ENCODE results near the gene INSIG1.

The INSIG1 gene
- total RNA-seq, result 67.4 to 216 (median 138) reads per million in 9 experiments

DNA sequence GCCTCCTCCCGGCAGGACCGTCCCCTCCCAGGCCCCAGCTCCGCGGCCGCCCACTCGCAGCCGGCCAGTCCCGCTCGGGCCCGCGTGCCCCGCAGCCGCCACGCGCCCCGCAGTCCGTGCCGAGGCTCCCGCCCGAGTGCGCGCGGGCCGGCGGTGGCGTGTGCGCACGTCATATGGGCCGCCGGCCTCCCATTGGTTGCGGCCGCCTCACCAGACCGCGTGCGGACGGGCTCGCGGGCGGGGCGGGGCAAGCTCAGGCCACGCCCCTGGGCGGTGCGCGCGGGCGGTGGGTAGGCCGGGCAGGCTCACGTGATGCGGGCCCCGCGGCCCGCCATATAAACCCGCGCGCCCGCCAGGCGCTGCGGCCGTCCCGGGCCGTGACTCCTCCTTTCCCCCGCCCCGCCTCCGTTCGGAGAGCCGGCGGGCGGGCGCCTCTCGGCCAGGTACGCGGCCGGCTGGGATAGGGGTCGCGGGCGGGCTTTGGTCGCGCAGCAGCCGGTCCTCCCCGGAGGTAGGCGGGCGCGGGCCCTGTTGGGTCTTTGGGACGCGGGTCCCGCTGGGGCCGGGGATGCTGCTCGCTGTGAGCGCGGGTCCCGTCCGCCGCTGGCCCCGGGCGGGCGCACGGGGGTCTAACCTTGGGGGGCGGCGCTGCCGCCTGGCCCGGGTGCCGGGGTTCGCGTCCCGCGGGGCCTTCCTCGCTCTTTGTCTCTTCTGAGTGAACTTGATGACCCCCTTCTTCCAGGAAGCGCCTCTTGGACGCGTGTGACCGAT, at the start of gene INSIG1:
TSS of gene INSIG1 (plus strand) at position 362 of the 771 bp plus-strand sequence. CDS start at position 770, 408 bp downstream.
- H3K9me3 Mint-ChIP-seq, result no peaks in the 10 kb centered on the region
- peaks cover 40% of the 10 kb centered on the region for H3K36me3 Mint-ChIP-seq (ENCODE audit: insufficient read depth)
- DNase-seq (peak; percentile 86 to 94 (median 91)), ATAC-seq (replicated peaks) (peak; percentile 52)
- H3K27ac Mint-ChIP-seq, result peak within 1 kb of the TSS; percentile 97 to 98
- H3K27me3 Mint-ChIP-seq, result peaks cover 0 to 6% of the 10 kb centered on the region in 2 donors
- peak within 1 kb of the TSS; percentile 88 to 97 for H3K4me3 Mint-ChIP-seq
- peaks cover 37 to 42% of the 10 kb centered on the region in 2 donors for H3K4me1 Mint-ChIP-seq (ENCODE audit: low read depth in 2 of 2)

DNA sequence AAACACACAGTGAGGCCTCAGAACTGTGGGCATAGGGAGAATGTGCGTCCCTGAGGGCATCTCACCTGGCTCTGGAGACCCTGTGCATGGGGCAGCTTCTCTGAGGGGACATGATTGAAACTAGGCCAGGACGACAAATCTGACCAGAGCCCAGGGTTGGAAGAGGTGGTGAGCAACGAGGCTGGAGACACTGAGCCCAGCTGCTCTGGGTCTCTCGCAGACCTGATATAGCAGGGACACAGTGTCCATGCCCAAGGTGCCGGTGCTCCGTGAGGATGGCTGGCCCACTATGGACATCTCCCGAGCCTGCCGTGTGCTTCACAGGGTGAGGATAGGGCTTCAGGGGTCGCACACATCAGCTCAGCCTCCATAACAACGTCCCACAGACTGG, 49.3 kb upstream of the INSIG1 start:
- DNase-seq (no peak), ATAC-seq (replicated peaks) (no peak)
- Mint-ChIP-seq H3K27me3 (peaks cover 13 to 65% of the 10 kb centered on the region in 2 donors), H3K27ac (no peak overlapping the region), H3K36me3 (ENCODE audit: insufficient read depth) (no peaks in the 10 kb centered on the region), H3K4me1 (ENCODE audit: low read depth in 2 of 2) (peaks cover 0 to 2% of the 10 kb centered on the region in 2 donors), H3K4me3 (no peak overlapping the region), H3K9me3 (no peaks in the 10 kb centered on the region)

DNA sequence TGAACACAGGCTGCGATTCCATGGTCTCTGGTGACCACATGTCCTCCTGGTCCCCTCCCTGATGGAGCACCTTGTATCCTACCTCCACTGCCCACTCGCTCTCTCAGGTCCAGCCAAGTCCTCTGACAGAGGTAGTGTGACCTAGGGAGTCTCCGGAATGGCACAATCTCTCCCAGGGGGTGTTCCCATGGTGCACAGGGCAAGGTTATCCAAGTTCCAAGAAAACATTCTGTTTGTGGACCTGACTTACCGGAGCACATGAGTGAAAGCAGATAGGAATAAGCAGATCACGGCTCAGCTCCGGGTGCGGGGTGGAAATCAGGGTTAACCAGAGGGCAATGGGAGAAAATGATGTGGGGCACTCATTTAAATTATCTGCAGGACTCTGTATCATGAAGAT, 45.8 kb upstream of the INSIG1 start:
- ATAC-seq (replicated peaks) (no peak), DNase-seq (no peak)
- Mint-ChIP-seq H3K9me3 (no peaks in the 10 kb centered on the region), H3K4me3 (no peak overlapping the region), H3K4me1 (ENCODE audit: low read depth in 2 of 2) (peaks cover 0 to 2% of the 10 kb centered on the region in 2 donors), H3K36me3 (ENCODE audit: insufficient read depth) (no peaks in the 10 kb centered on the region), H3K27ac (no peak overlapping the region), H3K27me3 (peaks cover 11 to 64% of the 10 kb centered on the region in 2 donors)

DNA sequence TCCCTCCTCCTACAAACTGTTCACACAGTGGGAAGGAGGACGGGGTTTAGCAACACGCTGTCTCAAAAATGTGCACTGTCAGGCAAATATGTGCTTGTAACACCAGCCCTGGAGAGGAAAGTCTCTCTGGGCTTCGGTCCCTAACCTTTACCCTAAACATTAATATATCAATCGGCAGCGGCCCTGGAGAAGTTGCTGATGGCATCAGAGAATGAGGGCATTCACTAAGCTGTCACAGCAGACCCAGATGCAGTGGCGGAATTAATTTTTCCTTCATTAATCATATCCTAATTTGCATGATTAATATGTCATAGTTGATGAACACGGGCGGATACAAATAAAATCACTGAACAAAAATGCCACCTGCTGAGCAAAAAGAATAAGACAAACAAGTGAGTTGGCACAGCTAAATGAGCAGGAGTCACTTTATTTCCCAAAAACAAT, 45.2 kb upstream of the INSIG1 start:
- DNase-seq (no peak), ATAC-seq (replicated peaks) (no peak)
- H3K27ac Mint-ChIP-seq, result no peak overlapping the region
- H3K36me3 Mint-ChIP-seq (ENCODE audit: insufficient read depth), result no peaks in the 10 kb centered on the region
- H3K4me1 Mint-ChIP-seq (ENCODE audit: low read depth in 2 of 2), result peaks cover 0 to 2% of the 10 kb centered on the region in 2 donors
- no peak overlapping the region for H3K4me3 Mint-ChIP-seq
- H3K27me3 Mint-ChIP-seq, result peaks cover 11 to 66% of the 10 kb centered on the region in 2 donors
- H3K9me3 Mint-ChIP-seq, result no peaks in the 10 kb centered on the region

DNA sequence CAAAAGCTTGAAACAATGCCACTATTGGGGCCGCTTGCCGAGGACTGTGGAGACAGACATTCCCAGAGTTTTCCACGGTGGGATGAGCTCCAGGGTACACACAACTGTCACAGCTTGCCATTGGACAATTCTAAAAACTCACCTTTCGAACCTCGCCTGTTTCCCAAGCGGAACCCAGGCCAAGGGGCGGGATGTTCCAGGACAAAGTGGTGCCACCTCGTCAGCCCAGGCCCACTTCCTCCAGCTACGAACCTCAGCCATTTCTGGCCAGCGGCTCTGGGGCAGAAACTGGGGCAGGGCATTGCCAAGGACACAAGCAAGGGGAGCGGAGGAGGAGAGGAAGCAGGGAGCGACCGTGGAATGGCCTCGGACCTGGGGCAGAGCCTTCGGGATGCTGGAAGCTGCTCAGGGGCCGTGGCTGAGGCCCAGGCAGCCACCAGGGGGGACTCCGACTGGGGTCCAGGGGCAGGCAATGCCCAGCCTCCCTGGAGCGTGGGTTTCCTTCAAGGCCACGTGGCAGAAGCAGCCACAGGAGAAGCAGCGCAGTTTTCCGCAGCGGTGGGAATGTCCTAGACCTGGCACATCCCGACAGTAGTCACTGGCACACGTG, 44.7 kb upstream of the INSIG1 start:
- Mint-ChIP-seq H3K36me3 (ENCODE audit: insufficient read depth) (no peaks in the 10 kb centered on the region), H3K27me3 (peaks cover 11 to 67% of the 10 kb centered on the region in 2 donors), H3K4me3 (no peak overlapping the region), H3K4me1 (ENCODE audit: low read depth in 2 of 2) (no peaks in the 10 kb centered on the region), H3K27ac (no peak overlapping the region), H3K9me3 (no peaks in the 10 kb centered on the region)
- no peak for ATAC-seq (replicated peaks)
- no peak for DNase-seq

DNA sequence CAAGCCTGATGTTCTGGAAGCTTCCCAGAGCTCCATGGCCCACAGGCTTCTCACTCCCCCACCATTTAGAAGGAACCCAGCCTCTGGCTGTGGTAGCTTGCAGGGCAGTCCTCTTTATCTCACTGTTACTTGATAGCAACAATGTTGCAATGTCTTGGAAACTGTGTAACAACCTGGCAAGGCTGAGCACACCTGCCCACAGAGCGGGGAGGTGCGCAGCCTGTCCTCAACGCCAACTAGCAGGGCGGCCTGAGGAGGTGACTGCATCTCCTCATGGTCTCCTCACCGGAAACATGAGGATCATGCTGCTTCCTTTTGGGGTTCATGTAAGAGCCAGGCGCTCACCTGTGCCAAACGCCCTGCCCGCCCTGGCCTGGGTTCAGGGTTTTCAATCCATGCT, 43.7 kb upstream of the INSIG1 start:
- no peak for ATAC-seq (replicated peaks)
- no peak overlapping the region for H3K4me3 Mint-ChIP-seq
- peaks cover 11 to 61% of the 10 kb centered on the region in 2 donors for H3K27me3 Mint-ChIP-seq
- H3K4me1 Mint-ChIP-seq (ENCODE audit: low read depth in 2 of 2), result no peaks in the 10 kb centered on the region
- H3K36me3 Mint-ChIP-seq (ENCODE audit: insufficient read depth), result no peaks in the 10 kb centered on the region
- H3K9me3 Mint-ChIP-seq, result no peaks in the 10 kb centered on the region
- H3K27ac Mint-ChIP-seq, result no peak overlapping the region
- no peak for DNase-seq

DNA sequence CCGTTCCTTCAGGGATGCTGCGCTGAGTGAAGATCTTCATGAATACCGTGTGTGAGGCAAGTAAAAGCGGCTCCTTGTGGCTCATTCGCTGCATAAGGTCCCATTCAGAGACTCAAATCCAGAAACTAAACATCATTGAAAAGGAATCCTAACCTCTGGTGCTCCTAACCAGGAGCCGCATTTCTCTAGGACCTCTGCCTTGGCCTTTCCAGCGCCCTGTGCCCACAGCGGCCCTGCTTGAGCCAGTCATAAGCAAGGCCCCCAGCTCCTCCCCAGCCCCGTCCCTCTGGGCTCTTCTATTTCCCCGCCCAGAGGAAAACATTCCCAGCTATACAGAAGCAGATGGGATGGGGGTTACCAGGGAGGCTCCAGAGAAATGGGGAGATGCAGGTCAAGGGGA, 42.6 kb upstream of the INSIG1 start:
- H3K9me3 Mint-ChIP-seq, result no peaks in the 10 kb centered on the region
- peaks cover 11 to 51% of the 10 kb centered on the region in 2 donors for H3K27me3 Mint-ChIP-seq
- no peaks in the 10 kb centered on the region for H3K4me1 Mint-ChIP-seq (ENCODE audit: low read depth in 2 of 2)
- no peak overlapping the region for H3K27ac Mint-ChIP-seq
- ATAC-seq (replicated peaks) (no peak), DNase-seq (no peak)
- H3K36me3 Mint-ChIP-seq (ENCODE audit: insufficient read depth), result no peaks in the 10 kb centered on the region
- no peak overlapping the region for H3K4me3 Mint-ChIP-seq

DNA sequence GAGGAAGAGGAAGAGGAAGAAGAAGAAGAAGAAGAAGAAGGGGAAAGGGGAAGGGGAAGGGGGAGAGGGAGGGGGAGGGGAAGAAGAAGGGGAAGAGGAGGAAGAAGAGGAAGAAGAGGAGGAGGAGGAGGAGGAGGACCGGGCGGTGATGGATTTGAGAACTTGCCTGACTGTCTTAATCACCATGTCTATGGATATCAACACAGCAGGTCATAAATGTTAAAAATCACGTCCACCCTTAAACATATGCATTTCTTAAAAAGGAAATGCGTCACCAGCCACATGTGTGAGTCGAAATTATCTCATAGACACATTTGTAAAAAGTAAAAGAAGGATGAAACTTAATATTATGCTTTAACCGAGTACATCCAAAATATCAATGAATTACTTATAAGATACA, 42.1 kb upstream of the INSIG1 start:
- Mint-ChIP-seq H3K36me3 (ENCODE audit: insufficient read depth) (no peaks in the 10 kb centered on the region), H3K27me3 (peaks cover 11 to 48% of the 10 kb centered on the region in 2 donors), H3K27ac (no peak overlapping the region), H3K4me1 (ENCODE audit: low read depth in 2 of 2) (no peaks in the 10 kb centered on the region), H3K4me3 (no peak overlapping the region), H3K9me3 (no peaks in the 10 kb centered on the region)
- no peak for DNase-seq
- no peak for ATAC-seq (replicated peaks)

DNA sequence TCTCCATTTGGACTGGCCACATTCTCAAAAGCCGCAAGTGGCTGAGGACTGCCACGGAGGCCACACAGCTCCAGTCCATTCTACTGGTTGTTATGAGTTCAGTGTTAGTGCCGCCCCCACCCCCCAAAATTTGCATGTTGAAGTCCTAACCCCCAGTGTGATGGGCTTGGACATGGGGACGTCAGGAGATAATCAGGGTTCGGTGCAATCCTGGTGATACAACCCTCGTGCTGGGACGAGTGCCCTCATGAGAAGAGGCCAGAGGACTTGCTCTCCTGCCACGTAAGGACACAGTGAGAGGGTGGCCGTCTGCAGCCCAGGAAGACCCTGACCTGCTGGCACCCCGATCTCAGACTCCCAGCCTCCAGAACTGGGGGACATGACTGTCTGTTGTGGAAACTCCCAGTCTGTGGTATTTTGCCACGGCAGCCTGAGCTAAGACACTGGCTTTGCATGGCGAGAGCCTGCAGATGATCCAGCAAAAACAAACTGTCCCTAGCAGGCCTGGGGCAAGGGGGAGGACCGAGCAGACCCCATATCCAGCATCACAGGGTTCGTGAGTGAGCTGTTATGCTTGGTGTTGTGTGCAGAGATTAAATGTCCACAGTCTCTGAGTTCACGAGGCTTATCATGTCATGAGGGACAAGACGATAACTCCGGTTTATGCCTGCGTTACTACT, 41.5 kb upstream of the INSIG1 start:
- H3K36me3 Mint-ChIP-seq (ENCODE audit: insufficient read depth), result no peaks in the 10 kb centered on the region
- DNase-seq (no peak), ATAC-seq (replicated peaks) (no peak)
- H3K4me3 Mint-ChIP-seq, result no peak overlapping the region
- no peak overlapping the region for H3K27ac Mint-ChIP-seq
- peaks cover 11 to 48% of the 10 kb centered on the region in 2 donors for H3K27me3 Mint-ChIP-seq
- H3K4me1 Mint-ChIP-seq (ENCODE audit: low read depth in 2 of 2), result no peaks in the 10 kb centered on the region
- H3K9me3 Mint-ChIP-seq, result no peaks in the 10 kb centered on the region

DNA sequence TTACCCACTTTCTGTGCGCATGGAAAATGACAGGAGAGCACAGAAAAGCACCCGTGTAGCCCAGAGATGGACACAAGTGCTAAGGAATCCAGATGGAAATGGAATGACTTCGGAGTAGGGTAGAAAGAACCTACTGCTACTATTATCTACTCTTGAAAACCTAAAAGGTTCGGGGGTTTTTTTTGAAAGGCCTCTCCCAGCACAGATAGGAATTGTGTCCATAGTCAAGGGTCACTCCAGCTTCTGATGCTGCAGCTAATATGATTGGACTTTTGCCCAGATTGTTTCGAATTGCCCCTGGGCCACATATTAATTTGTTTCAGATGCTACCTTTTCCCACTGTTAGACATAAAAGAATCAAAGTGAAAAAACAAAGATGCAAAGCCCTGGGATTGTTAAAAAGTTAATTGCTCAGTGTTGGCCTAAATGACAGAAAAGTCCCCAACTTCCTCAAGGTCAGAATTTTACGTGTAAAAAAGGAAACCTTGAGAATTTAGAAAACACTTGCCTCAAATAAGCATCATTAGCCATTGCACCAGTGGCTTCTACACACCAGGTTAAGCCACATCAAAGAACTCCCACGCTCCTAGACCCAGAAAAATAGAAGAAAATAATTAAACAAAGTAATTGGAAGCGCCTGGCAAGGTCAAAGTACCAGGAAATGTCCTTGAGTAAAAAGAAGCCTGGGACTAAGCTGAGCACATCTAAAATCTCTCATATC, 40.8 kb upstream of the INSIG1 start:
- no peak overlapping the region for H3K4me3 Mint-ChIP-seq
- peak overlapping the region in 1 of 2 donors; percentile 26 for H3K27ac Mint-ChIP-seq
- no peaks in the 10 kb centered on the region for H3K9me3 Mint-ChIP-seq
- ATAC-seq (replicated peaks) (no peak), DNase-seq (no peak)
- H3K27me3 Mint-ChIP-seq, result peaks cover 8 to 42% of the 10 kb centered on the region in 2 donors
- no peaks in the 10 kb centered on the region for H3K36me3 Mint-ChIP-seq (ENCODE audit: insufficient read depth)
- H3K4me1 Mint-ChIP-seq (ENCODE audit: low read depth in 2 of 2), result no peaks in the 10 kb centered on the region

DNA sequence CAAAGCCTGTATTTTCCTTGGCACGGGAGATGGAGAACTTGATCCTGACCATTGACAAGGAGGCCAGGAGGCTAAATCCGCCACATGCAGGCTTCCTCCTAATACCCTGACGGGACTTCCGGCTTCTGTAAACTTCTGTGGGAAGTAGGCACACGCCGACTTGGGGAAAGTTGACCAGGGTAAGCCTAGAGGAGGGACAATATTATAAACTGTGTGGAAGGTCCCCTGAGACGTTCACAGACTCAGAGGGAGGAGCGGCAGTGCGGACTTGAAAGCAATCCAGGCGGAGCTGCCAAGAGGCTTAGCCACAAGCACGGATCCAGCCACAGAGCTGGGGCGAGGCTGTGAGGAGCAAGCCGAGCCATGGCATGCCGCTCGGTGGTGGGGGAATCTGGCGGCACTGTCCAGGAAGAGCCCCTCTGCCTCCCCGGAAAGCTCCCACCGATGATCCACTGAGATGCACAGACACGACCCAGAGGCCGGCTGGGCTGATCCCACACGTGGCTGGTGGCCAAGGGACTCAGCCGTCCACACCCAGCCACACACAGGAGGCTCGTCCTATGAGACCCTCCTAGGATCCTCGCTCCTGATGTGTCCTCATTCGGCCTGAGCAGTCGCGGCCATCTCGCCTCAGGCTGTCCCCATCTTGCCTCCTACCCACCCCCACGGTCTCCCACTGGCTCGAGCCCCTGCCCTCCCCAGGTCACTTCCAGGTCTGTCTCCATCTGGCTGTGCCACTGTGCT, 40.0 kb upstream of the INSIG1 start:
- Mint-ChIP-seq H3K36me3 (ENCODE audit: insufficient read depth) (no peaks in the 10 kb centered on the region), H3K9me3 (no peaks in the 10 kb centered on the region), H3K27me3 (peaks cover 6 to 35% of the 10 kb centered on the region in 2 donors), H3K27ac (peak overlapping the region in 1 of 2 donors; percentile 26), H3K4me3 (no peak overlapping the region), H3K4me1 (ENCODE audit: low read depth in 2 of 2) (no peaks in the 10 kb centered on the region)
- ATAC-seq (replicated peaks), result no peak
- no peak for DNase-seq

DNA sequence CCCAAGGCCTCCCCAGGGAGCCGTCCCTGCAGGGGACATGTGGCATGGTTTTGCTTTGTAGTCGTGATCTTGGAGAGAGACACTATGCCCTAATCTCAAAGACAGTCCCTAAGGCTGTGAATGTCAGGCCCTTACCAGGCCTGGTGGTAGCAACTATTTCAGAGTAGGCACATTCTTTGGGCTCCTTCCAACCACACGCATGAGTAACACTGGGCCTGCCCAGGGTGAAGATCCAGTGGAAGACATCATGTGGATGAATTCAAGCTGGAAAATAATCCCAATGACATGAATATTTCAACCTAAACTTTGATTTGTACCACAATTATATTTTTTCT, 39.5 kb upstream of the INSIG1 start:
- no peaks in the 10 kb centered on the region for H3K9me3 Mint-ChIP-seq
- H3K36me3 Mint-ChIP-seq (ENCODE audit: insufficient read depth), result no peaks in the 10 kb centered on the region
- H3K4me3 Mint-ChIP-seq, result no peak overlapping the region
- ATAC-seq (replicated peaks), result no peak
- H3K4me1 Mint-ChIP-seq (ENCODE audit: low read depth in 2 of 2), result no peaks in the 10 kb centered on the region
- peaks cover 6 to 32% of the 10 kb centered on the region in 2 donors for H3K27me3 Mint-ChIP-seq
- no peak overlapping the region for H3K27ac Mint-ChIP-seq
- DNase-seq, result no peak
